ENCODE measurements around the gene L1CAM.

GRCh38 chrX:153884590-153884989, 1.4 kb downstream of the L1CAM start:
- TF ChIP-seq SUZ12 (IDR thresholded peaks at IDR 0.05; ENCODE audit: extremely low read depth, insufficient read depth, insufficient read length) (no peak), YY1 (IDR thresholded peaks at IDR 0.05; ENCODE audit: insufficient read depth, insufficient read length) (no peak), ZNF274 (IDR thresholded peaks at IDR 0.05; ENCODE audit: low read depth, low read length) (no peak)
